ENCODE results near the gene MFGE8. TPM values are rescaled to one million over a fixed set of nuclear protein-coding genes. Genes with fewer than 3 reads are reported as not detected.
A peak's percentile ranks its signal among the peaks of the same experiment; 100 is the strongest.

Gene MFGE8
- total and polyA plus RNA-seq, 9 of the 15 experiments (the other 6 are each of a cell fraction or from before 2014, with no cell fraction given), result 2.3 to 142 (median 62.3) TPM

DNA sequence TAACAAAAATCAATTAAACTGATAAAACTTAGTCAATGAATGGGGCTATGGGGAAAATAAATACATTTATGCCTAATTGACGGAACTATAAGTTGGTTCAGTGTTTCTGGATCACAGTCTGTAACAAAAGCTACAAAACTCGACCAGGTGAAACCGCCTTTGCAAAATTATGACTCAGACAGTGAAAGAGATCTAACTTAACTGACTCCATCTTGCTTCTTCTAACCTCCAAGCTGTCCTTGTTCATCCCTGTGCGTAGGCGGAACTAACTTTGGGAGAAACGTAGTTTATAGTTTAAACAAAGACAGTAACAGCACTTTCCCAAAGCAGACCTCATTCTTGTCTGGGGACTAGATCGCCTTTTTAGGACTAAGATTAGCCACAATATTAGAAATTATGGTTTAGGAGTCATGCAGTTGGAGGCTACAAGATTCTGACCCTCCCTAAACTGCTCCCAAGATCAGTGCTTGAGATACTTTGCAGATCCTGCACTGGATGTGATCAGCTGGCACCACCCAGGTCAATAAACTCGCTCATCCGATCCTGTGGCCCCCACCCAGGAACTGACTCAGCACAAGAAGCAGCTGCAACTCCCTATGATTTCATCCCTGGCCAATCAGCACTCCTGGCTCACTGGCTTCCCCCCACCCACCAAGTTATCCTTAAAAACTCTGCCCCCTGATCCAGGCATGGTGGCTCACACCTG is 7.2 kb upstream of the MFGE8 start (continued):
- TF ChIP-seq, protein P1, sequence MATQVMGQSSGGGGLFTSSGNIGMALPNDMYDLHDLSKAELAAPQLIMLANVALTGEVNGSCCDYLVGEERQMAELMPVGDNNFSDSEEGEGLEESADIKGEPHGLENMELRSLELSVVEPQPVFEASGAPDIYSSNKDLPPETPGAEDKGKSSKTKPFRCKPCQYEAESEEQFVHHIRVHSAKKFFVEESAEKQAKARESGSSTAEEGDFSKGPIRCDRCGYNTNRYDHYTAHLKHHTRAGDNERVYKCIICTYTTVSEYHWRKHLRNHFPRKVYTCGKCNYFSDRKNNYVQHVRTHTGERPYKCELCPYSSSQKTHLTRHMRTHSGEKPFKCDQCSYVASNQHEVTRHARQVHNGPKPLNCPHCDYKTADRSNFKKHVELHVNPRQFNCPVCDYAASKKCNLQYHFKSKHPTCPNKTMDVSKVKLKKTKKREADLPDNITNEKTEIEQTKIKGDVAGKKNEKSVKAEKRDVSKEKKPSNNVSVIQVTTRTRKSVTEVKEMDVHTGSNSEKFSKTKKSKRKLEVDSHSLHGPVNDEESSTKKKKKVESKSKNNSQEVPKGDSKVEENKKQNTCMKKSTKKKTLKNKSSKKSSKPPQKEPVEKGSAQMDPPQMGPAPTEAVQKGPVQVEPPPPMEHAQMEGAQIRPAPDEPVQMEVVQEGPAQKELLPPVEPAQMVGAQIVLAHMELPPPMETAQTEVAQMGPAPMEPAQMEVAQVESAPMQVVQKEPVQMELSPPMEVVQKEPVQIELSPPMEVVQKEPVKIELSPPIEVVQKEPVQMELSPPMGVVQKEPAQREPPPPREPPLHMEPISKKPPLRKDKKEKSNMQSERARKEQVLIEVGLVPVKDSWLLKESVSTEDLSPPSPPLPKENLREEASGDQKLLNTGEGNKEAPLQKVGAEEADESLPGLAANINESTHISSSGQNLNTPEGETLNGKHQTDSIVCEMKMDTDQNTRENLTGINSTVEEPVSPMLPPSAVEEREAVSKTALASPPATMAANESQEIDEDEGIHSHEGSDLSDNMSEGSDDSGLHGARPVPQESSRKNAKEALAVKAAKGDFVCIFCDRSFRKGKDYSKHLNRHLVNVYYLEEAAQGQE (IDR thresholded peaks at IDR 0.05; ENCODE audit: borderline replicate concordance), result no peak
- TF ChIP-seq, protein P1 (CRISPR knock-in tag; IDR thresholded peaks at IDR 0.05; ENCODE audit: low read depth), result no peak
- peak; percentile 99 for TF ChIP-seq CC2D1A (IDR thresholded peaks at IDR 0.05)
- TF ChIP-seq, protein P2, sequence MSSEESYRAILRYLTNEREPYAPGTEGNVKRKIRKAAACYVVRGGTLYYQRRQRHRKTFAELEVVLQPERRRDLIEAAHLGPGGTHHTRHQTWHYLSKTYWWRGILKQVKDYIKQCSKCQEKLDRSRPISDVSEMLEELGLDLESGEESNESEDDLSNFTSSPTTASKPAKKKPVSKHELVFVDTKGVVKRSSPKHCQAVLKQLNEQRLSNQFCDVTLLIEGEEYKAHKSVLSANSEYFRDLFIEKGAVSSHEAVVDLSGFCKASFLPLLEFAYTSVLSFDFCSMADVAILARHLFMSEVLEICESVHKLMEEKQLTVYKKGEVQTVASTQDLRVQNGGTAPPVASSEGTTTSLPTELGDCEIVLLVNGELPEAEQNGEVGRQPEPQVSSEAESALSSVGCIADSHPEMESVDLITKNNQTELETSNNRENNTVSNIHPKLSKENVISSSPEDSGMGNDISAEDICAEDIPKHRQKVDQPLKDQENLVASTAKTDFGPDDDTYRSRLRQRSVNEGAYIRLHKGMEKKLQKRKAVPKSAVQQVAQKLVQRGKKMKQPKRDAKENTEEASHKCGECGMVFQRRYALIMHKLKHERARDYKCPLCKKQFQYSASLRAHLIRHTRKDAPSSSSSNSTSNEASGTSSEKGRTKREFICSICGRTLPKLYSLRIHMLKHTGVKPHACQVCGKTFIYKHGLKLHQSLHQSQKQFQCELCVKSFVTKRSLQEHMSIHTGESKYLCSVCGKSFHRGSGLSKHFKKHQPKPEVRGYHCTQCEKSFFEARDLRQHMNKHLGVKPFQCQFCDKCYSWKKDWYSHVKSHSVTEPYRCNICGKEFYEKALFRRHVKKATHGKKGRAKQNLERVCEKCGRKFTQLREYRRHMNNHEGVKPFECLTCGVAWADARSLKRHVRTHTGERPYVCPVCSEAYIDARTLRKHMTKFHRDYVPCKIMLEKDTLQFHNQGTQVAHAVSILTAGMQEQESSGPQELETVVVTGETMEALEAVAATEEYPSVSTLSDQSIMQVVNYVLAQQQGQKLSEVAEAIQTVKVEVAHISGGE (CRISPR knock-in tag; IDR thresholded peaks at IDR 0.05), result peak in 1 of 3 experiments; percentile 61; a peak in 2 of 6 replicates
- no peak for TF ChIP-seq RHOXF2B (CRISPR knock-in tag; conservative IDR thresholded peaks at IDR 0.05)
- no peak for TF ChIP-seq SMARCB1 (IDR thresholded peaks at IDR 0.05; ENCODE audit: insufficient read length, low read depth)
- no peak for TF ChIP-seq XRCC4 (IDR thresholded peaks at IDR 0.05; ENCODE audit: extremely low read depth, insufficient read depth, insufficient read length)
- no peak for TF ChIP-seq ZFP30 (CRISPR knock-in tag; IDR thresholded peaks at IDR 0.05; ENCODE audit: borderline replicate concordance)
- TF ChIP-seq, protein P3, sequence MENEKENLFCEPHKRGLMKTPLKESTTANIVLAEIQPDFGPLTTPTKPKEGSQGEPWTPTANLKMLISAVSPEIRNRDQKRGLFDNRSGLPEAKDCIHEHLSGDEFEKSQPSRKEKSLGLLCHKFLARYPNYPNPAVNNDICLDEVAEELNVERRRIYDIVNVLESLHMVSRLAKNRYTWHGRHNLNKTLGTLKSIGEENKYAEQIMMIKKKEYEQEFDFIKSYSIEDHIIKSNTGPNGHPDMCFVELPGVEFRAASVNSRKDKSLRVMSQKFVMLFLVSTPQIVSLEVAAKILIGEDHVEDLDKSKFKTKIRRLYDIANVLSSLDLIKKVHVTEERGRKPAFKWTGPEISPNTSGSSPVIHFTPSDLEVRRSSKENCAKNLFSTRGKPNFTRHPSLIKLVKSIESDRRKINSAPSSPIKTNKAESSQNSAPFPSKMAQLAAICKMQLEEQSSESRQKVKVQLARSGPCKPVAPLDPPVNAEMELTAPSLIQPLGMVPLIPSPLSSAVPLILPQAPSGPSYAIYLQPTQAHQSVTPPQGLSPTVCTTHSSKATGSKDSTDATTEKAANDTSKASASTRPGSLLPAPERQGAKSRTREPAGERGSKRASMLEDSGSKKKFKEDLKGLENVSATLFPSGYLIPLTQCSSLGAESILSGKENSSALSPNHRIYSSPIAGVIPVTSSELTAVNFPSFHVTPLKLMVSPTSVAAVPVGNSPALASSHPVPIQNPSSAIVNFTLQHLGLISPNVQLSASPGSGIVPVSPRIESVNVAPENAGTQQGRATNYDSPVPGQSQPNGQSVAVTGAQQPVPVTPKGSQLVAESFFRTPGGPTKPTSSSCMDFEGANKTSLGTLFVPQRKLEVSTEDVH (IDR thresholded peaks at IDR 0.05; ENCODE audit: low read depth, partially characterized antibody), result no peak

All from K562 (cell line).